Effector memory CD4-positive, alpha-beta T cell (primary cell): Measurements from ENCODE around the gene TAF1C.
A peak's percentile ranks its signal among the peaks of the same experiment; 100 is the strongest.

Source experiments
- DNase-seq, 3 donors: peaks; one replicate each; pipeline ENCODE4 v3.0.0-alpha.2; 2020
- H3K27ac ChIP-seq: 2 replicates; pipeline ENCODE4 v1.7.0; 2013; ENCODE audit warnings: mild to moderate bottlenecking, low read length, moderate library complexity; ENCODE audit not compliant: insufficient read depth, poor library complexity, severe bottlenecking
- H3K27me3 ChIP-seq: replicated peaks from 2 replicates; pipeline ENCODE4 v1.7.0; 2013; ENCODE audit warnings: mild to moderate bottlenecking, low read length; ENCODE audit not compliant: insufficient read depth, control insufficient read depth, poor library complexity, severe bottlenecking
- H3K36me3 ChIP-seq: 2 replicates; pipeline ENCODE4 v1.7.0; 2013; ENCODE audit warnings: mild to moderate bottlenecking, low read length, moderate library complexity; ENCODE audit not compliant: control insufficient read depth, insufficient read depth
- H3K4me1 ChIP-seq: 2 replicates; pipeline ENCODE4 v1.7.0; 2013; ENCODE audit warnings: low read length, mild to moderate bottlenecking; ENCODE audit not compliant: control insufficient read depth, insufficient read depth, poor library complexity, severe bottlenecking
- H3K4me3 ChIP-seq: 2 replicates; pipeline ENCODE4 v1.7.0; 2013; ENCODE audit warnings: low read length, low read depth, mild to moderate bottlenecking; ENCODE audit not compliant: insufficient read depth, poor library complexity, severe bottlenecking
- H3K9me3 ChIP-seq: 2 replicates; pipeline ENCODE4 v1.7.0; 2013; ENCODE audit warnings: mild to moderate bottlenecking, low read length, moderate library complexity; ENCODE audit not compliant: control insufficient read depth

The TAF1C gene

DNA sequence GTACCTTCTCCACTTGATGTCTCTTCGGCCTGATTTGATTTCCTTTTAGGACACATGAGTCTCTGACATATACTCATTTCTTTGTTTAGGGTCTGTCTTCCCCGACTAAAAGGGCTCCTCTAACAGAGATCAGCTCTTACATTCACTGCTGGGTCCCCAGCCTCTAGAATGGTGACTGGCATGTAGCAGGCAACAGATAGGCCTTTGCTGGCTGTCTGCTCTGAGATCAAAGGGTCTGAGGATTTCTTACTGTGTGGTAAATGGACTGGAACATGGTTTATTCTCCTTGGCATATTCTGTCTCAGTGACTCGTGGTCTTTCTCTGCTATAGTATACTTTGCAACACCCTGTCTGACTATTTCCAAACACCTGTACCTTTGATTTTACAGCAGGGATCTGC, 25.1 kb downstream of the TAF1C start:
- no peak for DNase-seq
- Histone ChIP-seq H3K27me3 (no peaks in the 10 kb centered on the region), H3K9me3 (no peaks in the 10 kb centered on the region), H3K4me3 (no peak overlapping the region), H3K27ac (no peak overlapping the region), H3K4me1 (no peaks in the 10 kb centered on the region), H3K36me3 (no peaks in the 10 kb centered on the region)

GRCh38 chr16:84161037-84161436, 25.8 kb downstream of the TAF1C start:
- Histone ChIP-seq H3K27me3 (no peaks in the 10 kb centered on the region), H3K4me1 (no peaks in the 10 kb centered on the region), H3K4me3 (no peak overlapping the region), H3K27ac (no peak overlapping the region), H3K36me3 (no peaks in the 10 kb centered on the region), H3K9me3 (no peaks in the 10 kb centered on the region)
- DNase-seq: no peak

GRCh38 chr16:84159800-84160199, 27.1 kb downstream of the TAF1C start:
- Histone ChIP-seq H3K4me1 (no peaks in the 10 kb centered on the region), H3K9me3 (no peaks in the 10 kb centered on the region), H3K4me3 (no peak overlapping the region), H3K27me3 (no peaks in the 10 kb centered on the region), H3K36me3 (no peaks in the 10 kb centered on the region), H3K27ac (no peak overlapping the region)
- no peak for DNase-seq

DNA sequence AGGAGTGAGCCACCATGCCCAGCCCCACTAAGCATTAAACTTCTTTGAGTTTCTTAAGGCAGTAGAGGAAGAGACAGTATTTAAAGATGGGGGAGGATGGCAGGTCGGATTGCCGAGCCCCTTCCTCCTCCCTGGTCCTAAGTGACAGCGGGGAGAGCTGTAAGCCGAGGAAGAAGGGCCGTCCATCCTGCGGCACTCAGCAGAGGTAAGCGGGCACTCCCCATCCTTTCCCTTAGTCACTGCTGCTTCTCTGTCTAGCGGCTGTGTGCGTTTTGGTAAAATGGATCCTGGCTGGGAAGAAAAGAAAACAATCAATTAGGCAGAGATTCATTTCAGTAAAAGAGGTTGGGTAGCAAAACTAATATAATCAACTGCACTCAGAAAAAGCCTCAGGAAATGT, 27.9 kb downstream of the TAF1C start:
- Histone ChIP-seq H3K27me3 (no peaks in the 10 kb centered on the region), H3K4me1 (no peaks in the 10 kb centered on the region), H3K9me3 (no peaks in the 10 kb centered on the region), H3K27ac (no peak overlapping the region), H3K36me3 (no peaks in the 10 kb centered on the region), H3K4me3 (no peak overlapping the region)
- DNase-seq: no peak

- Histone ChIP-seq H3K4me1 (no peaks in the 10 kb centered on the region), H3K27ac (no peak overlapping the region), H3K36me3 (no peaks in the 10 kb centered on the region), H3K9me3 (no peaks in the 10 kb centered on the region), H3K4me3 (no peak overlapping the region), H3K27me3 (no peaks in the 10 kb centered on the region)
- DNase-seq: no peak
Measured at GRCh38 chr16:84156342-84156784, 30.5 kb downstream of the TAF1C start.

DNA sequence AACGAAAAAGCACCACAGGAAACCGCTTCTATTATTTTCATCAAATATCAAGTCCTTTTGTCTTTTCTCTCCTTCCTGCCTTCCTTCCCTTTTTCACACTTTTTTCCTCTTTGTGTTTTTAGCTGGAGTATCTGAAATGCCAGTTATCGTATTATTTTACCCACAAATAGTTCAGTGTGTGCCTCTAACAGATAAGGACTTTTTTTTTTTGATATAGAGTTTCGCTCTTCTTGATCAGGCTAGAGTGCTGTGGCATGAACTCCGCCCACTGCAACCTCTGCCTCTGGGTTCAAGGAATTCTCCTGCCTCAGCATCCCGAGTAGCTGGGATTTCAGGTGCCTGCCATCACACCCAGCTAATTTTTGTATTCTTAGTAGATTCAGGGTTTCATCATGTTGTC, 31.1 kb downstream of the TAF1C start:
- Histone ChIP-seq H3K36me3 (no peaks in the 10 kb centered on the region), H3K9me3 (no peaks in the 10 kb centered on the region), H3K4me3 (no peak overlapping the region), H3K4me1 (no peaks in the 10 kb centered on the region), H3K27me3 (no peaks in the 10 kb centered on the region), H3K27ac (no peak overlapping the region)
- no peak for DNase-seq

GRCh38 chr16:84155226-84155625, 31.6 kb downstream of the TAF1C start:
- Histone ChIP-seq H3K27me3 (no peaks in the 10 kb centered on the region), H3K9me3 (no peaks in the 10 kb centered on the region), H3K36me3 (no peaks in the 10 kb centered on the region), H3K4me3 (no peak overlapping the region), H3K27ac (no peak overlapping the region), H3K4me1 (no peaks in the 10 kb centered on the region)
- no peak for DNase-seq

GRCh38 chr16:84153660-84154214, 33.1 kb downstream of the TAF1C start:
- H3K4me3 ChIP-seq: no peak overlapping the region

GRCh38 chr16:84150926-84151325, 35.9 kb downstream of the TAF1C start:
- Histone ChIP-seq H3K36me3 (no peaks in the 10 kb centered on the region), H3K27me3 (peaks cover 5% of the 10 kb centered on the region), H3K27ac (no peak overlapping the region), H3K4me1 (no peaks in the 10 kb centered on the region), H3K4me3 (no peak overlapping the region), H3K9me3 (no peaks in the 10 kb centered on the region)
- DNase-seq: no peak

More at GRCh38 chr16:84153660-84154214, 33.1 kb downstream of the TAF1C start:
- DNase-seq: no peak
- Histone ChIP-seq H3K9me3 (no peaks in the 10 kb centered on the region), H3K4me1 (no peaks in the 10 kb centered on the region), H3K27ac (no peak overlapping the region), H3K27me3 (no peaks in the 10 kb centered on the region), H3K36me3 (no peaks in the 10 kb centered on the region)

DNA sequence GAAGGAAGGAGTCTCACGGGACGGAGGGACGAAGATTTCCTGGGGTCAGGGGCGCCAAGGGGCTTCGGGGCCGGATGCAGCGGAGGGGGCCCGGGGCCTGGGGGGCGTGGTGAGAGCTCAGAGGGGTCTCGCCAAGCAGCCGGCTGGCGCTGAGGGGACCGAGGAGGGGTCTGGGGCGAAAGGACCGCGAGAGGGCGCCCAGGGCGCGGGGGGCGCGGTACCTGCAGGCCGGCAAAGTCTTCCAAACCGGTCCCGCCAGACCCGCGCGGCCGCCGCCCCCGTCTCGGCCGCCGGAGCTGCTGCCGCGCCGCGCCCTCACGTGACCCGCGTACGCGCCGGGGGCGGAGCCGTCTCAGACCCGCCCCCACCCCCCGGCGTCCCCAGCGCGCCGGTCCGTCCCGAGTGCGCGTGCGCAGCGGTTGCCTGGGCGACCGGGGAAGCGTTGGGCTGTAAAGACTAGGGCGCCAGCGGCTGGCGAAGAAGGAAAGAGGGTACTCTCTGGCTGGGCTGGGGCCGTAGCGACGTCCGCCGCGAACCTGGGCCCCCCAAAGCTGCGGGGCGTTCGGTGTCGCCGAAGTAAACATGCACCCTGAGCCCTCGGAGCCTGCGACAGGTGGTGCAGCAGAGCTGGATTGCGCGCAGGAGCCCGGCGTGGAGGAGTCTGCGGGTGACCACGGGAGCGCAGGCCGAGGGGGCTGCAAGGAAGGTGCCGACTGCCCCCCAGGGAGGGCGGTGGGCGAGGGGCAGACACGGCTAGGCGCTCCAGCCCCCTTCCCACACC, 41.8 kb downstream of the TAF1C start, which contains the start of the genes DNAAF1 and HSDL1:
Gene DNAAF1 (plus strand): TSS at position 450 of the 781 bp plus-strand sequence. CDS start 133 bp downstream, at position 583.
Gene HSDL1 (minus strand): TSS at position 319 of the 781 bp plus-strand sequence. CDS start 13,856 bp downstream, outside the sequence.
- Histone ChIP-seq H3K4me3 (peak within 1 kb of the TSS; percentile 95), H3K27ac (peak within 1 kb of the TSS; percentile 74), H3K4me1 (peaks cover 8% of the 10 kb centered on the region), H3K9me3 (no peaks in the 10 kb centered on the region), H3K36me3 (no peaks in the 10 kb centered on the region), H3K27me3 (peaks cover 5% of the 10 kb centered on the region)
- peak; percentile 89 to 94 (median 93) for DNase-seq
